Measurements from ENCODE around the gene FGA. TPM values are rescaled to one million over a fixed set of nuclear protein-coding genes. Genes with fewer than 3 reads are reported as not detected.
A peak's percentile ranks its signal among the peaks of the same experiment; 100 is the strongest.

Gene FGA
- total and polyA plus RNA-seq, 2 of the 8 experiments (the other 6 are each of a cell fraction or from before 2014, with no cell fraction given) = not detected

GRCh38 chr4:154608361-154609252, 18.1 kb upstream of the FGA start:
- ChIA-PET CTCF (ENCODE audit: partially characterized antibody) (interaction anchor here (0.7 to 5.0 kb wide), 12 partner anchors 10 to 670 kb away, joined by 3 to 26 read pairs (median 4); no protein-coding TSS in a partner anchor), POLR2A (ENCODE audit: partially characterized antibody) (no interaction called here)
- H2AK5ac ChIP-seq (ENCODE audit: low read depth, low read length) = no peak overlapping the region
- no peak overlapping the region for H2BK12ac ChIP-seq (ENCODE audit: low read depth, low read length)
- H2BK120ac ChIP-seq (replicated peaks; ENCODE audit: low read depth, low read length) = no peak overlapping the region
- no peak overlapping the region for H3K14ac ChIP-seq (ENCODE audit: insufficient read length)
- H3K9ac ChIP-seq (replicated peaks in 1 of 4; ENCODE audit: extremely low read depth in 1 of 4, low read depth in 3 of 4, low read length in 3 of 4) = no peak overlapping the region
- no peak overlapping the region for H4K91ac ChIP-seq (replicated peaks; ENCODE audit: insufficient read length, low read length)
- H2BK5ac ChIP-seq (ENCODE audit: low read depth, low read length) = no peak overlapping the region
- no peak overlapping the region for H3K4ac ChIP-seq (replicated peaks; ENCODE audit: insufficient read length, low read depth, low read length)
- DNase-seq (ENCODE audit: low read depth in 1 of 2, low spot score in 2 of 2) (no peak), FAIRE-seq (no peak)
- H4K20me1 ChIP-seq (replicated peaks in 1 of 2; ENCODE audit: control insufficient read depth in 1 of 2, insufficient read depth in 2 of 2, low read length in 2 of 2) = no peaks in the 10 kb centered on the region
- no peak overlapping the region for H4K5ac ChIP-seq (ENCODE audit: insufficient read length, low read depth, low read length)
- H3K36me3 ChIP-seq (ENCODE audit: control insufficient read depth in 2 of 4, insufficient read depth in 4 of 4, low read length in 3 of 4) = no peaks in the 10 kb centered on the region
- no peak overlapping the region for H2BK20ac ChIP-seq (ENCODE audit: low read length)
- H4K8ac ChIP-seq (ENCODE audit: extremely low read depth, insufficient read depth, low read length) = no peak overlapping the region
- no peak overlapping the region for H3K4me2 ChIP-seq (ENCODE audit: insufficient read depth in 1 of 2, low read depth in 2 of 2, low read length in 2 of 2)
- no peak overlapping the region for H3K23ac ChIP-seq (ENCODE audit: insufficient read length)
- H2AFZ ChIP-seq (ENCODE audit: low read length) = no peak overlapping the region
- H3K27ac ChIP-seq (ENCODE audit: low read depth, low read length) = no peak overlapping the region
- 0 out of 7 replicates have a peak, but pooled peaks cover 0 to 2% (median 0%) of the 10 kb centered on the region in 4 experiments for H3K4me1 ChIP-seq (replicated peaks in 1 of 4; ENCODE audit: control insufficient read depth in 3 of 4, insufficient read depth in 4 of 4, low read length in 3 of 4)
- no peak overlapping the region for H3K4me3 ChIP-seq (ENCODE audit: extremely low read depth in 1 of 4, insufficient read depth in 2 of 4, low read depth in 3 of 4, low read length in 4 of 4)
- WGBS, 2 experiments (ENCODE audit: extremely low coverage in 1 of 2, insufficient coverage in 1 of 2, insufficient read length in 1 of 2, insufficient replicate concordance in 2 of 2, low coverage in 1 of 2, low lambda C conversion rate in 2 of 2, missing lambda C conversion rate in 1 of 2) = 84% methylated on average over 3 of the region's 3 CpGs; no CpG with 5 or more reads in 1 of the 2 experiments
- H3K18ac ChIP-seq (ENCODE audit: extremely low read depth, low read length) = no peak overlapping the region
- H3K79me1 ChIP-seq (ENCODE audit: low read depth, low read length) = no peaks in the 10 kb centered on the region
- peak; percentile 39; the same call in 1 of the 2 replicates for TF ChIP-seq CEBPB (IDR thresholded peaks at IDR 0.05; ENCODE audit: low read depth, low read length)
- TF ChIP-seq RAD21 (IDR thresholded peaks at IDR 0.05 in 1 of 2, conservative IDR thresholded peaks at IDR 0.05 in 1 of 2; ENCODE audit: low read depth in 2 of 2, low read length in 2 of 2) = peak in 1 of 2 experiments; percentile 10; a peak in 1 of 4 replicates
- no peak for TF ChIP-seq POLR2AphosphoS5 (IDR thresholded peaks at IDR 0.05; ENCODE audit: low read depth, low read length)
- H2BK15ac ChIP-seq (ENCODE audit: low read length) = no peak overlapping the region
- H3K56ac ChIP-seq (replicated peaks; ENCODE audit: insufficient read length, low read depth, low read length) = no peak overlapping the region
- H3K9me3 ChIP-seq (ENCODE audit: insufficient read depth in 2 of 2, low read depth in 1 of 2, low read length in 1 of 2) = no peaks in the 10 kb centered on the region
- no peaks in the 10 kb centered on the region for H3K27me3 ChIP-seq (replicated peaks in 1 of 4; ENCODE audit: control insufficient read depth in 3 of 4, extremely low read depth in 1 of 4, insufficient read depth in 3 of 4, low read length in 3 of 4)
- no peaks in the 10 kb centered on the region for H3K79me2 ChIP-seq (ENCODE audit: control insufficient read depth in 1 of 2, insufficient read depth in 2 of 2, low read length in 2 of 2)
- H3K23me2 ChIP-seq (ENCODE audit: low read depth, low read length) = no peaks in the 10 kb centered on the region

Measured in H1 (cell line).